Endothelial cell of umbilical vein (primary cell): Measurements from ENCODE around the gene MIS18A. TPM values are rescaled to one million over a fixed set of nuclear protein-coding genes. Genes with fewer than 3 reads are reported as not detected.

ENCODE experiments used
- BruUV-seq: library from RNA; stranded (reverse); fragments of 400-500 nt; replicated peaks from 2 replicates; lab custom pipeline; 2021; lab: Mats Ljungman, UMichigan
- CTCF ChIA-PET: fragments of 300-600, 350-600 bp; sonication (Branson Sonifier 250); formaldehyde crosslinking; loops from one replicate; lab custom pipeline; 2021; ENCODE audit warnings: antibody characterized with exemption, inconsistent platforms; lab: Charles Lee
- POLR2A ChIA-PET: fragments of 300-600, 350-600 bp; sonication (Branson Sonifier 250); formaldehyde crosslinking; loops from one replicate; lab custom pipeline; 2021; ENCODE audit warnings: antibody characterized with exemption, inconsistent platforms; lab: Charles Lee
- DNase-seq: peaks from one replicate; pipeline ENCODE4 v3.0.0-alpha.2; 2011; ENCODE audit warnings: low read depth, low spot score
- FAIRE-seq: peaks from 2 replicates; lab custom pipeline; 2011; peaks lifted over from hg19 to GRCh38; lab: Jason Lieb, UNC
- H2AFZ ChIP-seq: 2 replicates; pipeline ENCODE4 v1.6.0; 2012; ENCODE audit warnings: low read depth, low read length, control low read depth, inconsistent platforms
- H3K27ac ChIP-seq: 2 replicates; pipeline ENCODE4 v1.5.1; 2011; ENCODE audit warnings: low read depth, mild to moderate bottlenecking, control low read depth, low read length, moderate library complexity; ENCODE audit not compliant: insufficient read depth
- H3K27me3 ChIP-seq, 2 experiments: 2 replicates each; pipeline versions ENCODE4 v1.6.0 to v1.6.1; 2011; ENCODE audit warnings: low read length in 2 of 2, mixed read lengths in 1 of 2; ENCODE audit not compliant: control insufficient read depth in 2 of 2, insufficient read depth in 2 of 2
- H3K36me3 ChIP-seq, 2 experiments: 2 replicates in 1 of 2; 3 replicates in 1 of 2; pipeline ENCODE4 v1.5.1; 2011; ENCODE audit warnings: low read length in 2 of 2, mild to moderate bottlenecking in 1 of 2, moderate library complexity in 1 of 2; ENCODE audit not compliant: control insufficient read depth in 2 of 2, insufficient read depth in 2 of 2; ENCODE audit errors: extremely low read depth in 1 of 2
- H3K4me1 ChIP-seq: 3 replicates; pipeline ENCODE4 v1.5.1; 2011; ENCODE audit warnings: mild to moderate bottlenecking, low read length; ENCODE audit not compliant: control insufficient read depth, insufficient read depth; ENCODE audit errors: extremely low read depth
- H3K4me2 ChIP-seq: 2 replicates; pipeline ENCODE4 v1.6.1; 2011; ENCODE audit warnings: low read length, control low read depth, mixed read lengths; ENCODE audit not compliant: insufficient read depth
- H3K4me3 ChIP-seq, 3 experiments: fragments of 200-600 bp in 1 of 3; sonication (generic), shearing (Covaris generic) in 1 of 3; replicated peaks in 1 of 3; 2 replicates each; pipeline ENCODE4 v1.5.1; 2011 to 2016; ENCODE audit warnings: control low read depth in 3 of 3, low read length in 3 of 3, mild to moderate bottlenecking in 2 of 3, inconsistent platforms in 1 of 3, low read depth in 1 of 3, moderate library complexity in 1 of 3; ENCODE audit not compliant: insufficient read depth in 1 of 3
- H3K79me2 ChIP-seq: 2 replicates; pipeline ENCODE4 v1.6.0; 2012; ENCODE audit warnings: low read length, inconsistent platforms; ENCODE audit not compliant: control insufficient read depth, insufficient read depth
- H3K9ac ChIP-seq: replicated peaks from 2 replicates; pipeline ENCODE3; 2011; ENCODE audit warnings: low read length, control low read depth; ENCODE audit not compliant: insufficient read depth; ENCODE audit errors: extremely low read depth
- H3K9me1 ChIP-seq: replicated peaks from 3 replicates; pipeline ENCODE4 v1.6.0; 2011; ENCODE audit warnings: mild to moderate bottlenecking, low read length; ENCODE audit not compliant: control insufficient read depth, insufficient read depth; ENCODE audit errors: extremely low read depth
- H3K9me3 ChIP-seq: replicated peaks from 2 replicates; pipeline ENCODE4 v1.5.1; 2012; ENCODE audit warnings: low read length, inconsistent platforms; ENCODE audit not compliant: control insufficient read depth, insufficient read depth
- H4K20me1 ChIP-seq: replicated peaks from 2 replicates; pipeline ENCODE3; 2011; ENCODE audit warnings: mild to moderate bottlenecking, low read length; ENCODE audit not compliant: control insufficient read depth, insufficient read depth; ENCODE audit errors: extremely low read depth
- CTCF ChIP-seq, 2 donors: IDR thresholded peaks; 1 replicate in 1 of 2; 2 replicates in 1 of 2; pipeline ENCODE4 v1.5.1; 2011; ENCODE audit warnings: low read length in 2 of 2, mild to moderate bottlenecking in 2 of 2, moderate library complexity in 2 of 2, control low read depth in 1 of 2, inconsistent platforms in 1 of 2, low read depth in 1 of 2; ENCODE audit not compliant: insufficient read depth in 1 of 2; ENCODE audit errors: extremely low read depth in 1 of 2
- EZH2 ChIP-seq: IDR thresholded peaks from 2 replicates; pipeline ENCODE4 v1.6.1; 2012; ENCODE audit warnings: borderline replicate concordance, low read depth, mild to moderate bottlenecking, moderate library complexity, low read length, inconsistent platforms; ENCODE audit not compliant: severe bottlenecking
- FOS ChIP-seq: IDR thresholded peaks from 2 replicates; pipeline ENCODE4 v1.6.1; 2011; ENCODE audit warnings: mild to moderate bottlenecking, low read length, moderate library complexity, borderline replicate concordance; ENCODE audit not compliant: insufficient read depth
- GATA2 ChIP-seq: IDR thresholded peaks from 2 replicates; pipeline ENCODE4 v1.7.0; 2011; ENCODE audit warnings: low read depth, mild to moderate bottlenecking, moderate library complexity, mixed read lengths, low read length; ENCODE audit not compliant: insufficient read length, insufficient read depth
- MAX ChIP-seq: IDR thresholded peaks from 2 replicates; pipeline ENCODE4 v1.6.1; 2011; ENCODE audit not compliant: insufficient read depth, insufficient read length
- MYC ChIP-seq: IDR thresholded peaks from one replicate; pipeline ENCODE4 v1.6.1; 2011; ENCODE audit warnings: mild to moderate bottlenecking, low read depth, low read length
- POLR2A ChIP-seq: IDR thresholded peaks from 2 replicates; pipeline ENCODE4 v1.6.1; 2012; ENCODE audit warnings: low read depth, mild to moderate bottlenecking, control low read depth, low read length
- dilution Hi-C: fragments of 300-500 bp; cut with MboI; formaldehyde crosslinking; loops from one replicate; pipeline ENCODE4 v1.15.0; 2019; ENCODE audit warnings: low sequenced_read_pairs; ENCODE audit not compliant: extremely low pct_ligation_motif_present
- intact Hi-C: fragments of 100-400 bp; cut with micrococcal nuclease; formaldehyde crosslinking; loops from one replicate; pipeline ENCODE4 v1.10.0; 2022
- polyA plus RNA-seq, 4 experiments: library from polyadenylated mRNA; depleted of rRNA in 3 of 4; stranded (reverse) in 3 of 4; unstranded in 1 of 4; fragments of >200 nt; gene quantifications; 2 replicates each; pipeline versions ENCODE4 v1.2.1 to v1.2.3, GENCODE V29; 2011 to 2012; ENCODE audit warnings: missing spikeins in 1 of 4
- total RNA-seq: library from RNA; stranded (reverse); gene quantifications from 2 replicates; pipeline ENCODE4 v1.2.3, GENCODE V29; 2021

MIS18A gene
- total and polyA plus RNA-seq, 2 donors (not counting 3 experiments of a cell fraction or from before 2014, with no cell fraction given) = 7.9 to 19.7 TPM

- no peak for FAIRE-seq
- Histone ChIP-seq H4K20me1 (no peaks in the 10 kb centered on the region), H3K9me3 (no peaks in the 10 kb centered on the region), H3K4me1 (no peaks in the 10 kb centered on the region), H3K4me2 (no peak overlapping the region), H3K27ac (no peak overlapping the region), H3K4me3 (no peak overlapping the region), H3K9ac (no peak overlapping the region), H3K79me2 (no peaks in the 10 kb centered on the region), H3K27me3 (no peaks in the 10 kb centered on the region), H3K36me3 (peaks cover 2 to 4% of the 10 kb centered on the region in 2 experiments), H2AFZ (no peak overlapping the region), H3K9me1 (no peaks in the 10 kb centered on the region)
- dilution Hi-C loops = no loop called here
- no TSS peak for BruUV-seq
- ChIA-PET CTCF (interaction anchor here (0.6 to 1.2 kb wide), 2 partner anchors 9 to 477 kb away, joined by 3 read pairs; partner anchors contain the start of gene MRAP), POLR2A (no interaction called here)
- intact Hi-C loops = loop anchor here (5.0 kb wide), 1 partner anchor 295 kb away; no protein-coding TSS in a partner anchor
- no peak for DNase-seq
- TF ChIP-seq FOS = no peak
- TF ChIP-seq GATA2 = no peak
- TF ChIP-seq MAX = no peak
- no peak for TF ChIP-seq POLR2A
- TF ChIP-seq EZH2 = no peak
- no peak for TF ChIP-seq MYC
- TF ChIP-seq CTCF (IDR thresholded peaks at IDR 0.05; ENCODE audit: extremely low read depth in 1 of 2, insufficient read depth in 1 of 2, low read depth in 1 of 2, low read length in 2 of 2) = no peak
Measured at GRCh38 chr21:32307706-32308105, 28.9 kb upstream of the MIS18A start.
